Measurements from ENCODE around the gene PCDHGA12. TPM values are rescaled to one million over a fixed set of nuclear protein-coding genes. Genes with fewer than 3 reads are reported as not detected.
"Not testable (repeated sequence)": the region's sequence is repeated elsewhere in the genome, so short reads cannot be mapped to it uniquely, and the experiment has no call there.

Gene PCDHGA12
- total RNA-seq: 10 to 100 TPM in 1 of 2 donors, 1 to 10 TPM in 1; 5.2 to 11.6 TPM
- long read RNA-seq, donor 1, partial matches to known transcripts: 3 of 5 reads
- long read RNA-seq, donor 1, other reads (novel, unspliced or antisense): 2 of 5 reads
- long read RNA-seq, donor 2, full-length matches to known transcripts: 2 of 4 reads
- long read RNA-seq, donor 2, partial matches to known transcripts: 0 of 4 reads
- long read RNA-seq, donor 2, other reads (novel, unspliced or antisense): 2 of 4 reads

DNA sequence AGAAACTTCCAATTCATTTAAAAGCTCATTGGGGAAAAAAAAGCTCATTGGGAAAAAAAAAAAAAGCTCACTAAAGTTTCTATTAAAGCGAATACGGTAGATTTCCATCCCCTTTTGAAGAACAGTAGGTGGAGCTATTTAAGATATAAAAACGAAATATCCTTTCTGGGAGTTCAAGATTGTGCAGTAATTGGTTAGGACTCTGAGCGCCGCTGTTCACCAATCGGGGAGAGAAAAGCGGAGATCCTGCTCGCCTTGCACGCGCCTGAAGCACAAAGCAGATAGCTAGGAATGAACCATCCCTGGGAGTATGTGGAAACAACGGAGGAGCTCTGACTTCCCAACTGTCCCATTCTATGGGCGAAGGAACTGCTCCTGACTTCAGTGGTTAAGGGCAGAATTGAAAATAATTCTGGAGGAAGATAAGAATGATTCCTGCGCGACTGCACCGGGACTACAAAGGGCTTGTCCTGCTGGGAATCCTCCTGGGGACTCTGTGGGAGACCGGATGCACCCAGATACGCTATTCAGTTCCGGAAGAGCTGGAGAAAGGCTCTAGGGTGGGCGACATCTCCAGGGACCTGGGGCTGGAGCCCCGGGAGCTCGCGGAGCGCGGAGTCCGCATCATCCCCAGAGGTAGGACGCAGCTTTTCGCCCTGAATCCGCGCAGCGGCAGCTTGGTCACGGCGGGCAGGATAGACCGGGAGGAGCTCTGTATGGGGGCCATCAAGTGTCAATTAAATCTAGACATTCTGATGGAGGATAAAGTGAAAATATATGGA is at the start of gene PCDHGA12:
TSS of gene PCDHGA12 (plus strand) at position 176 of the 782 bp plus-strand sequence. CDS start at position 429, 253 bp downstream.
- DNase-seq (ENCODE audit: low spot score): no peak
- intact Hi-C loops (cut with DNase I): no loop called here

DNA sequence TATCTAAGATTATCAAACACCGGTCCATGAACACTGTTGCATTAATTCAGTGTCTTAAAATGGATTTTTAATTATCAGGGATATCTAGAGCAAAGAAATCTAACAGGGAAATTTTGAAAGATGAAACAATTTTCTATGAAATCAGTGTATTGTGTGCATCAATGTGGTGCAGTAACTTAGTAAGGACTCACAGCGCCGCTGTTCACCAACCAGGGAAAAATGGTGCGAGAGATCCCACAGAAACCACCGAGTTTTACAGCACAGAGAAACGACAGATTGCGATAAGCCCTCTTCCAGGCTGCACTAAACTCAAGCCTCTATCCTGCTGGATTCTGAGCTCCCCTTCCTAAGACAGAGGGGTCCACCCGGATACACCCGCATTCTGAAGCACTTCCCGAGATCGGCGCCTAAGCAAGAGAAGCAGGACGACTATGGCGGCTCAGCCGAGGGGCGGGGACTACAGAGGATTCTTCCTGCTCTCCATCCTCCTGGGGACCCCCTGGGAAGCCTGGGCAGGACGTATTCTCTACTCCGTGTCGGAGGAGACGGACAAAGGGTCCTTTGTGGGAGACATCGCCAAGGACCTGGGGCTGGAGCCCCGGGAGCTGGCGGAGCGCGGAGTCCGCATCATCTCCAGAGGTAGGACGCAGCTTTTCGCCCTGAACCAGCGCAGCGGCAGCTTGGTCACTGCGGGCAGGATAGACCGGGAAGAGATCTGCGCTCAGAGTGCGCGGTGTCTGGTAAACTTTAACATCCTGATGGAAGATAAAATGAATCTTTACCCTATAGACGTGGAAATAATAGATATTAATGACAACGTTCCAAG is 47.6 kb upstream of the PCDHGA12 start, which contains the start of gene PCDHGA7:
TSS of gene PCDHGA7 (plus strand) at position 274 of the 826 bp plus-strand sequence. CDS start at position 432, 158 bp downstream.
- intact Hi-C loops (cut with DNase I): no loop called here
- DNase-seq (ENCODE audit: low spot score): no peak

GRCh38 chr5:141383345-141383744 is 47.0 kb upstream of the PCDHGA12 start:
- intact Hi-C loops (cut with DNase I): no loop called here
- DNase-seq (ENCODE audit: low spot score): no peak

- DNase-seq (ENCODE audit: low spot score): no peak
- intact Hi-C loops (cut with DNase I): no loop called here
Measured at GRCh38 chr5:141384471-141385267, 45.6 kb upstream of the PCDHGA12 start.

- DNase-seq (ENCODE audit: low spot score); intact Hi-C loops (cut with DNase I): not testable (repeated sequence)
Measured at GRCh38 chr5:141387557-141388311, 42.6 kb upstream of the PCDHGA12 start, which contains the start of gene PCDHGB4. TSS of gene PCDHGB4 (plus strand) at chr5:141387698. CDS start at chr5:141387885, 187 bp downstream.

GRCh38 chr5:141388661-141389060 is 41.6 kb upstream of the PCDHGA12 start:
- no peak for DNase-seq (ENCODE audit: low spot score)
- intact Hi-C loops (cut with DNase I): no loop called here

DNA sequence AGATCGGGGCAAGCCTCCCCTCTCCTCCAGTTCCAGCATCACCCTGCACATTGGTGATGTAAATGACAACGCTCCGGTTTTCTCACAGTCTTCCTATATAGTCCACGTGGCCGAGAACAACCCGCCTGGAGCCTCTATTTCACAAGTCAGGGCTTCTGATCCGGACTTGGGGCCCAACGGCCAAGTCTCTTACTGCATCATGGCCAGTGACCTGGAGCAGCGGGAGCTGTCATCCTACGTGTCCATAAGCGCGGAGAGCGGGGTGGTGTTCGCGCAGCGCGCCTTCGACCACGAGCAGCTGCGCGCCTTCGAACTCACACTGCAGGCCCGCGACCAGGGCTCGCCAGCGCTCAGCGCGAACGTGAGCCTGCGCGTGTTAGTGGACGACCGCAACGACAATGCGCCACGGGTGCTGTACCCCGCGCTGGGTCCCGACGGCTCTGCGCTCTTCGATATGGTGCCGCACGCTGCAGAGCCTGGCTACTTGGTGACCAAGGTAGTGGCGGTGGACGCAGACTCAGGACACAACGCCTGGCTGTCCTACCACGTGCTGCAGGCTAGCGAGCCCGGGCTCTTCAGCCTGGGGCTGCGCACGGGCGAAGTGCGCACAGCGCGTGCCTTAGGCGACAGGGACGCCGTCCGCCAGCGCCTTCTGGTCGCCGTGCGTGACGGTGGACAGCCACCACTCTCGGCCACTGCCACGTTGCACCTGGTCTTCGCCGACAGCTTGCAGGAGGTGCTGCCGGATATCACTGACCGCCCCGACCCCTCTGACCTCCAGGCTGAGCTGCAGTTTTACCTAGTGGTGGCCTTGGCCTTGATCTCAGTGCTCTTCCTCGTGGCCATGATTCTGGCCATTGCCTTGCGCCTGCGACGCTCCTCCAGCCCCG is 40.9 kb upstream of the PCDHGA12 start:
- DNase-seq (ENCODE audit: low spot score): no peak
- intact Hi-C loops (cut with DNase I): no loop called here

GRCh38 chr5:141392429-141393198 is 37.7 kb upstream of the PCDHGA12 start, which contains the start of gene PCDHGA8:
TSS of gene PCDHGA8 (plus strand) at chr5:141392633. CDS start at chr5:141392814, 181 bp downstream.
- intact Hi-C loops (cut with DNase I): no loop called here

DNA sequence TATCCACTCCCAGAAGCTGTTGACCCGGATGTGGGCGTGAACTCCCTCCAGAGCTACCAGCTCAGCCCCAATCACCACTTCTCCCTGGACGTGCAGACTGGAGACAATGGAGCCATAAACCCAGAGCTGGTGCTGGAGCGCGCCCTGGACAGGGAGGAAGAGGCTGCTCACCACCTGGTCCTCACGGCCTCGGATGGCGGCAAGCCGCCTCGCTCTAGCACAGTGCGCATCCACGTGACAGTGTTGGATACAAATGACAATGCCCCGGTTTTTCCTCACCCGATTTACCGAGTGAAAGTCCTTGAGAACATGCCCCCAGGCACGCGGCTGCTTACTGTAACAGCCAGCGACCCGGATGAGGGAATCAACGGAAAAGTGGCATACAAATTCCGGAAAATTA is 37.0 kb upstream of the PCDHGA12 start:
- no peak for DNase-seq (ENCODE audit: low spot score)
- intact Hi-C loops (cut with DNase I): no loop called here

More at GRCh38 chr5:141392429-141393198, 37.7 kb upstream of the PCDHGA12 start, which contains the start of gene PCDHGA8:
- no peak for DNase-seq (ENCODE audit: low spot score)

DNA sequence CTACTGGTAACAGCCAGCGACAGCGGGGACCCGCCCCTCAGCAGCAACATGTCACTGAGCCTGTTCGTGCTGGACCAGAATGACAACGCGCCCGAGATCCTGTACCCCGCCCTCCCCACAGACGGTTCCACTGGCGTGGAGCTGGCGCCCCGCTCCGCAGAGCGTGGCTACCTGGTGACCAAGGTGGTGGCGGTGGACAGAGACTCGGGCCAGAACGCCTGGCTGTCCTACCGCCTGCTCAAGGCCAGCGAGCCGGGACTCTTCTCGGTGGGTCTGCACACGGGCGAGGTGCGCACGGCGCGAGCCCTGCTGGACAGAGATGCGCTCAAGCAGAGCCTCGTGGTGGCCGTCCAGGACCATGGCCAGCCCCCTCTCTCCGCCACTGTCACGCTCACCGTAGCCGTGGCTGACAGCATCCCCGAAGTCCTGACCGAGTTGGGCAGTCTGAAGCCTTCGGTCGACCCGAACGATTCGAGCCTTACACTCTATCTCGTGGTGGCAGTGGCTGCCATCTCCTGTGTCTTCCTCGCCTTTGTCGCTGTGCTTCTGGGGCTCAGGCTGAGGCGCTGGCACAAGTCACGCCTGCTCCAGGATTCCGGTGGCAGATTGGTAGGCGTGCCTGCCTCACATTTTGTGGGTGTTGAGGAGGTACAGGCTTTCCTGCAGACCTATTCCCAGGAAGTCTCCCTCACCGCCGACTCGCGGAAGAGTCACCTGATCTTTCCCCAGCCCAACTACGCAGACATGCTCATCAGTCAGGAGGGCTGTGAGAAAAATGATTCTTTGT is 35.7 kb upstream of the PCDHGA12 start:
- DNase-seq (ENCODE audit: low spot score); intact Hi-C loops (cut with DNase I): not testable (repeated sequence)

DNA sequence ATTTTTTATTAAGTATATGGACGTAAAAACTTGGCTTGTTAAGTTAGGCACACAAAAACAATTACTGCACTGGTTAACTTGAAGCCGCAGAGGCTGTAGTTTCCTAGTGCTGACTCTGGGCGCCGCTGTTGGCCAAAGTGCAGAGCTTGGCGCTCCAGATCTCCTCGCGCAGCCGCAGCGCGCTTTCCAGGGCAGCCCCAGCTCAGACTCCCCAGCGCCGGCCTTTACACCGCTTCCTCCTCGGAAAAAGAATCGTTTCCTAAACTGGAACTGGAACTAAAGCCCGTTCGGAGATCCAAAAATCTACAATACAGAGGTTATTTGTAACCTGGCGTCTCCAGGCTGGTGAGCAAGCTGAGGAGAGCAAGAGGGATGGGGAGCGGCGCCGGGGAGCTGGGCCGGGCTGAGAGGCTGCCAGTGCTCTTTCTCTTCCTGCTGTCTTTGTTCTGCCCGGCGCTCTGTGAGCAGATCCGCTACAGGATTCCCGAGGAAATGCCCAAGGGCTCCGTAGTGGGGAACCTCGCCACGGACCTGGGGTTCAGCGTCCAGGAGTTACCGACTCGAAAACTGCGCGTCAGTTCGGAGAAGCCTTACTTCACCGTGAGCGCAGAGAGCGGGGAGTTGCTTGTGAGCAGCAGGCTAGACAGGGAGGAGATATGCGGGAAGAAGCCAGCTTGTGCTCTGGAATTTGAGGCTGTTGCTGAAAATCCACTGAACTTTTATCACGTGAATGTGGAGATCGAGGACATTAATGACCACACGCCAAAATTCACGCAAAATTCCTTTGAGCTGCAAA is 32.4 kb upstream of the PCDHGA12 start, which contains the start of gene PCDHGB5:
TSS of gene PCDHGB5 (plus strand) at position 192 of the 796 bp plus-strand sequence. CDS start at position 373, 181 bp downstream.
- intact Hi-C loops (cut with DNase I): not testable (repeated sequence)
- DNase-seq (ENCODE audit: low spot score): peak; percentile 54

DNA sequence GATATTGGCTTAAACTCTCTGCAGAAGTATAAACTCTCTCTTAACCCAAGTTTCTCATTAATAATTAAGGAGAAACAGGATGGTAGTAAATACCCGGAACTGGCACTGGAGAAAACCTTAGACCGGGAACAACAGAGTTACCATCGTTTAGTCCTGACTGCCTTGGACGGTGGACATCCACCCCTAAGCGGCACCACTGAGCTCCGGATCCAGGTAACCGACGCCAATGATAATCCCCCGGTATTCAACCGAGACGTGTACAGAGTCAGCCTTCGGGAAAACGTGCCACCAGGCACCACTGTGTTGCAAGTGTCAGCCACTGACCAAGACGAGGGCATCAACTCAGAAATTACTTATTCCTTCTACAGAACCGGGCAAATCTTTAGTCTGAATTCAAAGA is 31.7 kb upstream of the PCDHGA12 start:
- DNase-seq (ENCODE audit: low spot score): no peak
- intact Hi-C loops (cut with DNase I): no loop called here

- peak; percentile 74 for DNase-seq (ENCODE audit: low spot score)
- intact Hi-C loops (cut with DNase I): no loop called here
Measured at GRCh38 chr5:141399555-141400258, 30.6 kb upstream of the PCDHGA12 start.
